DMS53 treated with DMSO at 0.1 percent for 48 hours (cell line): ENCODE data around the gene SHISAL1.

Experiments used
- DNase-seq: peaks from one replicate; lab custom pipeline; 2025; ENCODE audit not compliant: unreplicated experiment; lab: John Stamatoyannopoulos, UW

The SHISAL1 gene

GRCh38 chr22:44263547-44263946 lies 49.2 kb downstream of the SHISAL1 start:
- DNase-seq: no peak

- DNase-seq: no peak
These were observed 50.7 kb downstream of the SHISAL1 start for GRCh38 chr22:44261861-44262595.

GRCh38 chr22:44261164-44261860 lies 51.4 kb downstream of the SHISAL1 start:
- DNase-seq: no peak

GRCh38 chr22:44260216-44261035 lies 52.3 kb downstream of the SHISAL1 start:
- no peak for DNase-seq

- no peak for DNase-seq
These were observed 53.2 kb downstream of the SHISAL1 start for GRCh38 chr22:44259366-44260215.

GRCh38 chr22:44256556-44257485 lies 55.9 kb downstream of the SHISAL1 start:
- no peak for DNase-seq

GRCh38 chr22:44256085-44256484 lies 56.7 kb downstream of the SHISAL1 start:
- no peak for DNase-seq

- DNase-seq: no peak
These were observed 57.9 kb downstream of the SHISAL1 start for GRCh38 chr22:44254811-44255210.

GRCh38 chr22:44249376-44250147 lies 63.2 kb downstream of the SHISAL1 start:
- DNase-seq: no peak

GRCh38 chr22:44248926-44249325 lies 63.8 kb downstream of the SHISAL1 start:
- no peak for DNase-seq

GRCh38 chr22:44247923-44248892 lies 64.5 kb downstream of the SHISAL1 start:
- no peak for DNase-seq

- DNase-seq: no peak
These were observed 65.4 kb downstream of the SHISAL1 start for GRCh38 chr22:44247346-44247745.

- DNase-seq: peak; percentile 35
These were observed 66.0 kb downstream of the SHISAL1 start for GRCh38 chr22:44246615-44247326.

- DNase-seq: no peak
These were observed 66.9 kb downstream of the SHISAL1 start for GRCh38 chr22:44245867-44246266.

- DNase-seq: no peak
These were observed 67.3 kb downstream of the SHISAL1 start for GRCh38 chr22:44245438-44245837.

- DNase-seq: no peak
These were observed 68.4 kb downstream of the SHISAL1 start for GRCh38 chr22:44244265-44244822.

- no peak for DNase-seq
These were observed 69.0 kb downstream of the SHISAL1 start for GRCh38 chr22:44243761-44244160.
